NCI-H82 (cell line): ENCODE measurements around the gene BRD3.
A peak's percentile ranks its signal among the peaks of the same experiment; 100 is the strongest.
"Not testable (repeated sequence)": the region's sequence is repeated elsewhere in the genome, so short reads cannot be mapped to it uniquely, and the experiment has no call there.

Source experiments
- DNase-seq: peaks from one replicate; lab custom pipeline; 2025; lab: John Stamatoyannopoulos, UW

Gene BRD3

GRCh38 chr9:134067904-134068743 is at the start of gene BRD3:
Gene BRD3, minus strand, starts transcription at chr9:134068026. Its CDS starts 14,549 bp downstream, at chr9:134053477.
- peak; percentile 90 for DNase-seq

GRCh38 chr9:134112561-134112960 is 44.7 kb upstream of the BRD3 start:
- no peak for DNase-seq

GRCh38 chr9:134111064-134111463 is 43.2 kb upstream of the BRD3 start:
- no peak for DNase-seq

- DNase-seq: no peak
Measured at GRCh38 chr9:134103391-134103998, 35.7 kb upstream of the BRD3 start.

- no peak for DNase-seq
Measured at GRCh38 chr9:134101623-134102149, 33.9 kb upstream of the BRD3 start.

- not testable (repeated sequence) for DNase-seq
Measured at GRCh38 chr9:134101133-134101532, 33.3 kb upstream of the BRD3 start.

GRCh38 chr9:134100040-134100439 is 32.2 kb upstream of the BRD3 start:
- no peak for DNase-seq

GRCh38 chr9:134099123-134099761 is 31.4 kb upstream of the BRD3 start:
- DNase-seq: peak; percentile 86

GRCh38 chr9:134089972-134090371 is 22.1 kb upstream of the BRD3 start:
- no peak for DNase-seq

- no peak for DNase-seq
Measured at GRCh38 chr9:134088063-134088725, 20.4 kb upstream of the BRD3 start.

GRCh38 chr9:134085674-134086073 is 17.8 kb upstream of the BRD3 start:
- DNase-seq: no peak

- no peak for DNase-seq
Measured at GRCh38 chr9:134083451-134083850, 15.6 kb upstream of the BRD3 start.

- DNase-seq: no peak
Measured at GRCh38 chr9:134076644-134077043, 8.8 kb upstream of the BRD3 start.

GRCh38 chr9:134075689-134076088 is 7.9 kb upstream of the BRD3 start:
- DNase-seq: not testable (repeated sequence)

GRCh38 chr9:134073500-134073899 is 5.7 kb upstream of the BRD3 start:
- no peak for DNase-seq

- not testable (repeated sequence) for DNase-seq
Measured at GRCh38 chr9:134072683-134073082, 4.9 kb upstream of the BRD3 start.

GRCh38 chr9:134071149-134071548 is 3.3 kb upstream of the BRD3 start:
- peak; percentile 22 for DNase-seq

GRCh38 chr9:134069480-134070399 is 1.9 kb upstream of the BRD3 start:
- no peak for DNase-seq

GRCh38 chr9:134068744-134069479 is 1.1 kb upstream of the BRD3 start:
- DNase-seq: peak; percentile 70
